OCI-LY1 (cell line): ENCODE measurements around the gene TRIM5.

Experiments used
- H2AFZ ChIP-seq: fragments of 200-600 bp; sonication (generic), shearing (Covaris generic); 2 replicates; pipeline ENCODE4 v1.6.0; 2014; ENCODE audit warnings: antibody characterized with exemption, mild to moderate bottlenecking, low read length
- H3F3A ChIP-seq: fragments of 200-600 bp; sonication (generic), shearing (Covaris generic); 2 replicates; pipeline ENCODE4 v1.6.0; 2014; ENCODE audit warnings: mild to moderate bottlenecking, antibody characterized with exemption, low read length, moderate library complexity; ENCODE audit not compliant: insufficient read depth
- H3K27ac ChIP-seq: fragments of 200-600 bp; sonication (generic); 2 replicates; pipeline ENCODE4 v1.5.1; 2014; ENCODE audit warnings: low read length, mixed run types, mild to moderate bottlenecking, low read depth; ENCODE audit not compliant: poor library complexity, severe bottlenecking
- H3K27me3 ChIP-seq: fragments of 200-600 bp; sonication (generic); 2 replicates; pipeline ENCODE4 v1.6.0; 2014; ENCODE audit warnings: antibody characterized with exemption, mild to moderate bottlenecking, low read length, moderate library complexity; ENCODE audit not compliant: insufficient read depth
- H3K36me3 ChIP-seq: fragments of 200-600 bp; sonication (generic); 2 replicates; pipeline ENCODE4 v1.6.1; 2014; ENCODE audit warnings: mild to moderate bottlenecking, antibody characterized with exemption, low read length, moderate library complexity, mixed read lengths; ENCODE audit not compliant: insufficient read depth
- H3K4me1 ChIP-seq: fragments of 200-600 bp; sonication (generic); 2 replicates; pipeline ENCODE4 v1.5.1; 2014; ENCODE audit warnings: mild to moderate bottlenecking, low read length, moderate library complexity; ENCODE audit not compliant: insufficient read depth, severe bottlenecking
- H3K4me2 ChIP-seq: fragments of 200-600 bp; sonication (generic), shearing (Covaris generic); 2 replicates; pipeline ENCODE4 v1.6.1; 2014; ENCODE audit warnings: low read length
- H3K4me3 ChIP-seq: fragments of 200-600 bp; sonication (generic); 2 replicates; pipeline ENCODE4 v1.5.1; 2014; ENCODE audit warnings: low read length, low read depth, mild to moderate bottlenecking, mixed read lengths; ENCODE audit not compliant: poor library complexity, severe bottlenecking
- H3K79me2 ChIP-seq: fragments of 200-600 bp; shearing (Covaris generic); 2 replicates; pipeline ENCODE4 v1.6.1; 2016; ENCODE audit warnings: mixed run types, low read length, mixed read lengths; ENCODE audit not compliant: insufficient read depth
- H3K9ac ChIP-seq: fragments of 200-600 bp; sonication (generic), shearing (Covaris generic); 2 replicates; pipeline ENCODE4 v1.6.1; 2014; ENCODE audit warnings: mild to moderate bottlenecking, low read length, mixed read lengths
- H3K9me2 ChIP-seq: fragments of 200-600 bp; sonication (generic), shearing (Covaris generic); 2 replicates; pipeline ENCODE4 v1.6.1; 2014; ENCODE audit warnings: low read depth, mild to moderate bottlenecking, low read length, mixed read lengths
- H3K9me3 ChIP-seq: fragments of 200-600 bp; shearing (Covaris generic); 2 replicates; pipeline ENCODE4 v1.6.1; 2014; ENCODE audit warnings: low read length, mixed read lengths
- H4K20me1 ChIP-seq: fragments of 200-600 bp; sonication (generic), shearing (Covaris generic); 2 replicates; pipeline ENCODE4 v1.6.0; 2016; ENCODE audit warnings: mild to moderate bottlenecking, low read length; ENCODE audit not compliant: insufficient read depth
- CTCF ChIP-seq: fragments of 200-600 bp; sonication (generic), shearing (Covaris generic); IDR thresholded peaks from 2 replicates; pipeline ENCODE4 v1.5.1; 2017; ENCODE audit warnings: mild to moderate bottlenecking, antibody characterized with exemption, low read length, moderate library complexity, mixed read lengths
- EZH2 ChIP-seq: fragments of 200-600 bp; sonication (generic), shearing (Covaris generic); IDR thresholded peaks from 2 replicates; pipeline ENCODE4 v1.8.0; 2017; ENCODE audit warnings: borderline replicate concordance, mixed run types, mild to moderate bottlenecking, antibody characterized with exemption, low read length, moderate library complexity, mixed read lengths

The TRIM5 gene

GRCh38 chr11:5665746-5666401 is 19.0 kb downstream of the TRIM5 start:
- H3K9me3 ChIP-seq, result no peaks in the 10 kb centered on the region
- no peaks in the 10 kb centered on the region for H3K27me3 ChIP-seq
- no peaks in the 10 kb centered on the region for H3K36me3 ChIP-seq

GRCh38 chr11:5665051-5665570 is 19.8 kb downstream of the TRIM5 start:
- H3F3A ChIP-seq, result no peaks in the 10 kb centered on the region
- TF ChIP-seq EZH2, result no peak
- no peak for TF ChIP-seq CTCF
- no peaks in the 10 kb centered on the region for H4K20me1 ChIP-seq
- no peaks in the 10 kb centered on the region for H3K36me3 ChIP-seq
- no peaks in the 10 kb centered on the region for H3K4me1 ChIP-seq
- H3K9ac ChIP-seq, result no peak overlapping the region
- H3K27me3 ChIP-seq, result no peaks in the 10 kb centered on the region
- no peak overlapping the region for H3K4me2 ChIP-seq
- no peak overlapping the region for H3K4me3 ChIP-seq
- H3K27ac ChIP-seq, result no peak overlapping the region
- no peaks in the 10 kb centered on the region for H3K9me2 ChIP-seq
- H2AFZ ChIP-seq, result no peak overlapping the region
- H3K79me2 ChIP-seq, result no peaks in the 10 kb centered on the region
- no peaks in the 10 kb centered on the region for H3K9me3 ChIP-seq

More at GRCh38 chr11:5665746-5666401, 19.0 kb downstream of the TRIM5 start:
- no peaks in the 10 kb centered on the region for H3K79me2 ChIP-seq
- H3K4me1 ChIP-seq, result no peaks in the 10 kb centered on the region
- H3F3A ChIP-seq, result no peaks in the 10 kb centered on the region
- no peak overlapping the region for H2AFZ ChIP-seq
- H3K27ac ChIP-seq, result no peak overlapping the region
- no peaks in the 10 kb centered on the region for H3K9me2 ChIP-seq
- H4K20me1 ChIP-seq, result no peaks in the 10 kb centered on the region
- no peak overlapping the region for H3K4me3 ChIP-seq
- TF ChIP-seq EZH2 (no peak), CTCF (no peak)
- no peak overlapping the region for H3K9ac ChIP-seq
- H3K4me2 ChIP-seq, result no peak overlapping the region

GRCh38 chr11:5663511-5663910 is 21.4 kb downstream of the TRIM5 start:
- Histone ChIP-seq H3K9me3 (no peaks in the 10 kb centered on the region), H3K9ac (no peak overlapping the region), H3K4me2 (no peak overlapping the region), H3K9me2 (no peaks in the 10 kb centered on the region), H3F3A (no peaks in the 10 kb centered on the region), H3K79me2 (no peaks in the 10 kb centered on the region), H4K20me1 (no peaks in the 10 kb centered on the region), H2AFZ (no peak overlapping the region), H3K36me3 (no peaks in the 10 kb centered on the region), H3K4me3 (no peak overlapping the region), H3K27ac (no peak overlapping the region), H3K4me1 (no peaks in the 10 kb centered on the region), H3K27me3 (no peaks in the 10 kb centered on the region)
- TF ChIP-seq CTCF (no peak), EZH2 (no peak)
